ENCODE results near the gene HNRNPLL.

The HNRNPLL gene

GRCh38 chr2:38591152-38591551 lies 11.6 kb downstream of the HNRNPLL start:
- no peak for DNase-seq

GRCh38 chr2:38590053-38590452 lies 12.7 kb downstream of the HNRNPLL start:
- no peak for DNase-seq

- no peak for DNase-seq
Observed at GRCh38 chr2:38586931-38587330, 15.8 kb downstream of the HNRNPLL start.

- no peak for DNase-seq
Observed at GRCh38 chr2:38584881-38585280, 17.8 kb downstream of the HNRNPLL start.

DNA sequence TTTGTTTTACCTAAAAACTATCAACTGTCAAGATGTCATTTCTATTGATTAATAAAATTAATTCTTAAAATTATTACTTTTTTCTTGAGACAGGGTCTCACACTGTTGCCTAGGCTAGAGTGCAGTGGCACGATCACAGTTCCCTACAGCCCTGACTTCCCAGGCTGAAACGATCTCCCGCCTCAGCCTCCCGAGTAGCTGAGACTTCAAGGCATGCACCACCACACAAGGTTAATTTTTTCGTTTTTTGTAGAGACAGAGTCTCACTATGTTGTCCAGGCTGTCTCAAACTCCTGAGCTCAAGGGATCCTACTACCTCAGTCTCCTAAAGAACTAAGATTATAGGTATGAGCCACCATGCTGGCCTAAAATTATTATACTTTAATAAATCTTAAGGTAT lies 18.7 kb downstream of the HNRNPLL start:
- DNase-seq, result no peak

DNA sequence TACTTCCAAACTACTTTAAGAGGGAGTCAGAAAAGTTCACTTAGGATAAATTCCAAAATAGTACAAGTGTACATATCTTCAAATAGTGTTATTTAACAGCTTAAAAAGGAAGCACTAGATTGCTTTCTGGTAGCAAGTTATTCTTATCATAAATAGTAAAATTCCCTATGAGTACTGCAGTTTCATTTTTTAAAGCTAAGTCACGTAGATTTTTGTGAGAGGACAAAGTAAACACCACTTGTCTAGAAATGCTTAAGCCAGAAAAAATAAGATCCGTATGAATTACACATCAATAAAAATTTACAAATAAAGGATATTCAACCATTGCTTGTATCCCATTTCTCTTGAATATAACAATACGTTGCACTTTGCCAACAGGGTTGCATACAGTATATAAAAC lies 19.2 kb downstream of the HNRNPLL start:
- DNase-seq, result no peak

GRCh38 chr2:38581193-38582147 lies 21.3 kb downstream of the HNRNPLL start:
- DNase-seq, result no peak

GRCh38 chr2:38580115-38580636 lies 22.6 kb downstream of the HNRNPLL start:
- DNase-seq, result no peak

GRCh38 chr2:38578832-38579231 lies 23.9 kb downstream of the HNRNPLL start:
- DNase-seq, result no peak

DNA sequence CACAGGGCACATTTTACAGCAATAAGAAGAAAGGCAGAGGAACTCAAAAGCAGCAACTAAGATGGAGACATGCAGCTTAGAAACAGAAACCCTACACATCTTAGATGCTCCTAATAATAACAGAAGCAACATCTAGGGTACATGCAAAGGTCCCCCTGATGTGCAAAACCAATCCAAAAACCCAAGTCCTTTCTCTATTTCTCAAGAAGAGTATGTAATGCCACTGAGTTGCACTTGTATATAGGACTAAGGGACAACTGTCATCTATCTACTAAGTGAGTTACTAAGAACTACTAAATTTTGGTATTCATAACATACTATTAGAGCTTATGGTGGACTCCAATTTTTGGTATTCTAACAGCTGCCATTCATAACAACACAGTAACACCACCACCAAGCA lies 28.4 kb downstream of the HNRNPLL start:
- no peak for DNase-seq

DNA sequence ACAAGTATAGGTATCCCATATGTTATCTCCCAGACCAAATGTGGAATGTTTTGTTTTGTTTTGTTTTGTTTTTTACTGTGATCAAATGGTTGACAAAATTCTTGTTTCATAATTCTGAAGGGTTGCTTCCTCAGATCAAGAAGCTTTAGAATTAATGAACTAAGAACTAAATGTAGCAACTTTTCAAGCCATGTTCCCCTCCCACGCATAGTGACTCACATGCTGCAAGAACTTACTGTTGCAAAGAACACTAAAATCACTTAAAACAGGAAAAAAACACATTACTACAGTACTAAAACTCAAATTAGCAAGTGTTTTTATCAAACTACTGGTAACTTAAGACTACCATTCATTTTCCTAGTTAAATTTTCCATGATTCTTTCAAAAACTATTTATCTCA lies 30.6 kb downstream of the HNRNPLL start:
- no peak for DNase-seq

DNA sequence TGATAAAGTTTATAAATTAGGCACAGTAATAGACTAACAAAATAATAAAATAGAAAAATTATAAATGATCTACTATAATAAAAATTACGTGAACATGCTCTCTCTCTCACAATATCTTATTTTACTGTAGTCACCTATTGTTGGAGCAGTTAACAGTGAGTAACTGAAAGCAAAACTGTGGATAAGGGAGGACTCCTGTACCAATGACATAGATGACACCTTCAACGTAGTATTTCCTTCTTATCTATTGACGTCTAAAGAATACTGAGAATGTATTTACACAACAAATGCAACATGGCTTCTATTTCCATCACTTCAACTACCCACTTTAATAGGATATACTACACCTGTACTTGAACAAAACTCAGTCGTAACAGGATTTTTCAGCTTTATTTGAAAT lies 31.5 kb downstream of the HNRNPLL start:
- DNase-seq, result no peak

- no peak for DNase-seq
Observed at GRCh38 chr2:38568724-38569436, 33.8 kb downstream of the HNRNPLL start.

DNA sequence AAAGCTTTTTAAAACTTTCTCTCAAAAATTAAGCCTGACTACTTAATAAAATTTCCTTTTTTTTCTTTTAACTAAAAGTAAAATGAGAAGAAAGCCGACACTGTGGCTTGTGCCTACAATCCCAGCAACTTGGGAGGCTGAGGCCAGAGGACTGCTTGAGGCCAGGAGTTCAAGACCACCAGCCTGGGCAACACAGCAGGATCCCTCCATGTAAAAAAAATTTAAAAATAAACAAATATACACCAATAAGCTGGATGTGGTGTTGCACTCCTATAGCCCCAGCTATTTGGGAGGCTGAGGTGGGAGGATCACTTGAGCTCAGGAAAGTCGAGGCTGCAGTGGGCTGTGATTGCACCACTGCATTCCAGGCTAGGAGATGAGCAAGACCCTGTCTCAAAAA lies 37.4 kb downstream of the HNRNPLL start:
- no peak for DNase-seq

- no peak for DNase-seq
Observed at GRCh38 chr2:38561691-38562090, 41.0 kb downstream of the HNRNPLL start.

DNA sequence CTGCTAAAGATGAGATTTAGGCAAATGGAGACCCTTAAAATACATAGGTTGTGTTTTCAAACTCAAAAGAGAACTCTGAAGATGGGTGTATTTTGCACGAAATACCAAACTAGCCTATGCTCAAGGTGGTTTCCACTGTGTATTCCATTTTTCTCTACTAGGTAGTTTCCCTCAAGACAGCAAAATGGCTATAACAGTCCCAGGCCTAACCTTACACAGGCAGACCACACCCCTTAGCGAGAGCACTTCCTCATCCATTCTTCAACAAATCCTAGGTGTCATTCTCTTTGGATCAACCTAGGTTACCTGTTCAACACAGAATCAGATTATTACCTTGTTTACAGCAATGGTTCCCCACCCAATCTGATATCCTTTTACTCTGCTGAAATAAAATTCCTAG lies 42.6 kb downstream of the HNRNPLL start:
- no peak for DNase-seq

DNA sequence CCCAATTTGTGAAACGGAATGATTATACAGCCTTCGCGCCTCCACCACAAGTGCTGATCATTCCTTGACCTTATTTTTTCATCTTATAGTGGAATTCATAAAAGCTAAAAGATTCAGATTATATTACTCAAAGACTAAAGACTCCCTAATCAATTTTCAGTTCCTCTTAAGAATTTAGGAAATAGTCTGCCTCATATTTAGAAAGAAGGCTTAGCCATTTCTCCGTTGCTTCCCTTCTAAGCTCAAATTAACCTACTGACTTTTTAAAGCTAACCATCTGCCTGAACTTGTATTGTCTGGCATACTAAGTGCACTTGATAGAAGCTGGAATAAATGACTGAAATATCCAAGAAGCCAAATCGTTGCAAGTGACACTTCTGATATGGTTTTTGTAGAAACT lies 44.7 kb downstream of the HNRNPLL start:
- no peak for DNase-seq

GRCh38 chr2:38557217-38557616 lies 45.5 kb downstream of the HNRNPLL start:
- no peak for DNase-seq

- DNase-seq, result no peak
Observed at GRCh38 chr2:38556006-38556801, 46.5 kb downstream of the HNRNPLL start.

GRCh38 chr2:38554973-38555595 lies 47.6 kb downstream of the HNRNPLL start:
- no peak for DNase-seq

- DNase-seq, result no peak
Observed at GRCh38 chr2:38553554-38553953, 49.2 kb downstream of the HNRNPLL start.

GRCh38 chr2:38552259-38552658 lies 50.5 kb downstream of the HNRNPLL start:
- DNase-seq, result no peak

DNA sequence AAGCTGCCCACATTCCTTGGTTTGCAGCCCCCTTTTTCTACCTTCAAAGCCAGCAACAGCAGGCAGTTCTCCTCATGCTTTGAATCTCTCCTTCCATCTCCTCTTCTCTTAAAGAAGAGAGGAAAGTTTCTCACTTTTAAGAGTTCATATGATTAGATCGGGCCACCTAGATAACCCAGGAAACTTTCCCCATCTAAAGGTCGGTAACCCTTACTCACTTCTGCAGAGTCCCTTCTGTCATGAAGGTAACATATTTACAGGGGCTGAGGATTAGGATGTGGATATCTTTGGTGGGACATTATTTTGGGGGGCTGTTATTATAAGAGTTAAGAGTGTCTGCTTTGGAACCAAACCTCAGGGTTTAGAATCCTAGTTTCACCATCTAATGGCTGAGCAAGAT lies 51.0 kb downstream of the HNRNPLL start:
- no peak for DNase-seq

Data from activated gamma-delta T cell (primary cell).